H1 (cell line): Measurements from ENCODE around the gene PACC1. TPM values are rescaled to one million over a fixed set of nuclear protein-coding genes. Genes with fewer than 3 reads are reported as not detected.

Experiments
- CTCF ChIA-PET: fragments of 300-600 bp; sonication (Branson Sonifier 250); formaldehyde crosslinking; loops from one replicate; lab custom pipeline; 2021; ENCODE audit not compliant: partially characterized antibody; lab: Charles Lee
- POLR2A ChIA-PET: fragments of 300-600 bp; sonication (Branson Sonifier 250); formaldehyde crosslinking; loops from one replicate; lab custom pipeline; 2021; ENCODE audit warnings: inconsistent platforms; ENCODE audit not compliant: partially characterized antibody; lab: Charles Lee
- DNase-seq, 2 experiments: peaks; one replicate each; pipeline versions ENCODE4 v3.0.0 to v3.0.0-alpha.2; 2010 to 2022; ENCODE audit warnings: low spot score in 2 of 2, low read depth in 1 of 2, mixed read lengths in 1 of 2
- FAIRE-seq: peaks from 2 replicates; lab custom pipeline; 2011; peaks lifted over from hg19 to GRCh38; lab: Jason Lieb, UNC
- H2AFZ ChIP-seq: 2 replicates; pipeline ENCODE4 v1.8.1; 2012; ENCODE audit warnings: low read length, inconsistent platforms
- H2AK5ac ChIP-seq: 2 replicates; pipeline ENCODE4 v1.6.1; 2013; ENCODE audit warnings: low read depth, low read length
- H2BK120ac ChIP-seq: replicated peaks from 2 replicates; pipeline ENCODE3; 2013; ENCODE audit warnings: low read depth, low read length, inconsistent platforms
- H2BK12ac ChIP-seq: 2 replicates; pipeline ENCODE4 v1.6.1; 2013; ENCODE audit warnings: low read depth, low read length
- H2BK15ac ChIP-seq: 2 replicates; pipeline ENCODE4 v1.6.1; 2013; ENCODE audit warnings: low read length
- H2BK20ac ChIP-seq: 2 replicates; pipeline ENCODE4 v1.6.1; 2013; ENCODE audit warnings: low read length
- H2BK5ac ChIP-seq: 2 replicates; pipeline ENCODE4 v1.6.1; 2013; ENCODE audit warnings: low read depth, low read length
- H3K14ac ChIP-seq: 2 replicates; pipeline ENCODE4 v1.6.1; 2013; ENCODE audit warnings: inconsistent platforms; ENCODE audit not compliant: insufficient read length
- H3K18ac ChIP-seq: 2 replicates; pipeline ENCODE4 v1.6.1; 2013; ENCODE audit warnings: low read length; ENCODE audit errors: extremely low read depth
- H3K23ac ChIP-seq: 2 replicates; pipeline ENCODE4 v1.6.1; 2013; ENCODE audit warnings: inconsistent platforms; ENCODE audit not compliant: insufficient read length
- H3K23me2 ChIP-seq: 2 replicates; pipeline ENCODE4 v1.6.1; 2013; ENCODE audit warnings: low read depth, low read length
- H3K27ac ChIP-seq: 2 replicates; pipeline ENCODE4 v1.6.1; 2011; ENCODE audit warnings: low read depth, low read length, inconsistent platforms
- H3K27me3 ChIP-seq, 4 experiments: replicated peaks in 1 of 4; 1 replicate in 1 of 4; 2 replicates in 3 of 4; pipeline versions ENCODE4 v1.6.1 to v1.8.1; 2011 to 2013; ENCODE audit warnings: low read length in 3 of 4, mild to moderate bottlenecking in 3 of 4, inconsistent platforms in 2 of 4, mixed read lengths in 2 of 4, moderate library complexity in 1 of 4; ENCODE audit not compliant: control insufficient read depth in 3 of 4, insufficient read depth in 3 of 4; ENCODE audit errors: extremely low read depth in 1 of 4
- H3K36me3 ChIP-seq, 4 experiments: 2 replicates each; pipeline versions ENCODE4 v1.6.1 to v1.8.1; 2011 to 2013; ENCODE audit warnings: mild to moderate bottlenecking in 4 of 4, low read length in 3 of 4, moderate library complexity in 2 of 4, control low read depth in 1 of 4, inconsistent platforms in 1 of 4; ENCODE audit not compliant: insufficient read depth in 4 of 4, control insufficient read depth in 2 of 4
- H3K4ac ChIP-seq: replicated peaks from 2 replicates; pipeline ENCODE3; 2013; ENCODE audit warnings: low read length, low read depth, mixed read lengths, inconsistent platforms; ENCODE audit not compliant: insufficient read length
- H3K4me1 ChIP-seq, 4 experiments: replicated peaks in 1 of 4; 1 replicate in 1 of 4; 2 replicates in 3 of 4; pipeline versions ENCODE4 v1.6.1 to v1.8.1; 2011 to 2013; ENCODE audit warnings: low read length in 3 of 4, inconsistent platforms in 2 of 4, mixed read lengths in 1 of 4; ENCODE audit not compliant: insufficient read depth in 4 of 4, control insufficient read depth in 3 of 4
- H3K4me2 ChIP-seq, 2 experiments: 2 replicates each; pipeline versions ENCODE4 v1.6.1 to v1.8.1; 2011 to 2013; ENCODE audit warnings: low read depth in 2 of 2, low read length in 2 of 2, control low read depth in 1 of 2, inconsistent platforms in 1 of 2, mild to moderate bottlenecking in 1 of 2; ENCODE audit not compliant: insufficient read depth in 1 of 2
- H3K4me3 ChIP-seq, 4 experiments: fragments of 200-600, 300-600 bp in 1 of 4; sonication (generic), shearing (Covaris generic), sonication (Bioruptor Twin) in 1 of 4; 2 replicates each; pipeline versions ENCODE4 v1.5.1 to v1.8.1; 2011 to 2016; ENCODE audit warnings: low read length in 4 of 4, low read depth in 3 of 4, control low read depth in 2 of 4, inconsistent platforms in 2 of 4, mild to moderate bottlenecking in 2 of 4, mixed read lengths in 1 of 4, moderate library complexity in 1 of 4; ENCODE audit not compliant: insufficient read depth in 2 of 4; ENCODE audit errors: extremely low read depth in 1 of 4
- H3K56ac ChIP-seq: replicated peaks from 2 replicates; pipeline ENCODE3; 2013; ENCODE audit warnings: low read depth, mild to moderate bottlenecking, mixed read lengths, low read length, inconsistent platforms; ENCODE audit not compliant: insufficient read length
- H3K79me1 ChIP-seq: 2 replicates; pipeline ENCODE4 v1.6.1; 2013; ENCODE audit warnings: low read depth, low read length, control low read depth
- H3K79me2 ChIP-seq, 2 experiments: 2 replicates each; pipeline versions ENCODE4 v1.6.1 to v1.8.1; 2012 to 2013; ENCODE audit warnings: low read length in 2 of 2, mild to moderate bottlenecking in 2 of 2, inconsistent platforms in 1 of 2; ENCODE audit not compliant: insufficient read depth in 2 of 2, control insufficient read depth in 1 of 2
- H3K9ac ChIP-seq, 4 experiments: replicated peaks in 1 of 4; 1 replicate in 1 of 4; 2 replicates in 3 of 4; pipeline versions ENCODE4 v1.6.1 to v1.8.1; 2011 to 2013; ENCODE audit warnings: low read depth in 3 of 4, low read length in 3 of 4, control low read depth in 2 of 4, mild to moderate bottlenecking in 2 of 4, moderate library complexity in 2 of 4, inconsistent platforms in 1 of 4; ENCODE audit errors: extremely low read depth in 1 of 4
- H3K9me3 ChIP-seq, 2 experiments: 2 replicates each; pipeline versions ENCODE4 v1.6.1 to v1.8.1; 2012 to 2013; ENCODE audit warnings: mild to moderate bottlenecking in 2 of 2, moderate library complexity in 2 of 2, control low read depth in 1 of 2, inconsistent platforms in 1 of 2, low read depth in 1 of 2, low read length in 1 of 2, mixed read lengths in 1 of 2; ENCODE audit not compliant: insufficient read depth in 2 of 2
- H4K20me1 ChIP-seq, 2 experiments: replicated peaks in 1 of 2; 2 replicates each; pipeline versions ENCODE3 to v1.8.1; 2011 to 2013; ENCODE audit warnings: inconsistent platforms in 2 of 2, low read length in 2 of 2, mild to moderate bottlenecking in 1 of 2; ENCODE audit not compliant: insufficient read depth in 2 of 2, control insufficient read depth in 1 of 2
- H4K5ac ChIP-seq: 2 replicates; pipeline ENCODE4 v1.6.1; 2013; ENCODE audit warnings: low read length, low read depth, mixed read lengths, inconsistent platforms; ENCODE audit not compliant: insufficient read length
- H4K8ac ChIP-seq: 2 replicates; pipeline ENCODE4 v1.8.0; 2013; ENCODE audit warnings: mild to moderate bottlenecking, moderate library complexity, low read length, inconsistent platforms; ENCODE audit not compliant: insufficient read depth; ENCODE audit errors: extremely low read depth
- H4K91ac ChIP-seq: replicated peaks from 2 replicates; pipeline ENCODE3; 2013; ENCODE audit warnings: low read length, mixed read lengths, inconsistent platforms; ENCODE audit not compliant: insufficient read length
- ASH2L ChIP-seq: fragments of 200-600, 300-600 bp; sonication (generic); IDR thresholded peaks from one replicate; pipeline ENCODE4 v1.7.1; 2017; ENCODE audit warnings: low read length
- BRCA1 ChIP-seq: IDR thresholded peaks from 2 replicates; pipeline ENCODE4 v1.6.1; 2012; ENCODE audit warnings: low read depth, low read length, improper control_type of control experiment
- CHD1 ChIP-seq: IDR thresholded peaks from 2 replicates; pipeline ENCODE4 v1.6.1; 2012; ENCODE audit warnings: low read depth, low read length, improper control_type of control experiment
- EZH2 ChIP-seq: fragments of 200-600 bp; sonication (generic); IDR thresholded peaks from 2 replicates; pipeline ENCODE4 v1.7.1; 2012; ENCODE audit warnings: low read depth, mild to moderate bottlenecking, moderate library complexity, low read length, inconsistent platforms; ENCODE audit not compliant: severe bottlenecking
- HDAC6 ChIP-seq: IDR thresholded peaks from one replicate; pipeline ENCODE4 v1.7.1; 2012; ENCODE audit warnings: low read depth, mild to moderate bottlenecking, inconsistent platforms, low read length, moderate library complexity
- POU5F1 ChIP-seq: IDR thresholded peaks from 2 replicates; pipeline ENCODE4 v1.6.1; 2011; ENCODE audit warnings: low read depth, mild to moderate bottlenecking, low read length, moderate library complexity
- RBBP5 ChIP-seq: IDR thresholded peaks from 2 replicates; pipeline ENCODE4 v1.7.1; 2012; ENCODE audit warnings: low read depth, mild to moderate bottlenecking, inconsistent platforms, low read length, moderate library complexity, borderline replicate concordance
- RNF2 ChIP-seq: fragments of 200-900, 300-1000 bp; sonication (generic); IDR thresholded peaks from 2 replicates; pipeline ENCODE4 v1.7.1; 2016; ENCODE audit warnings: borderline replicate concordance, low read depth, mild to moderate bottlenecking, antibody characterized with exemption, low read length; ENCODE audit not compliant: poor library complexity, severe bottlenecking; ENCODE audit errors: missing control alignments
- SAP30 ChIP-seq: fragments of 300-600 bp; sonication (generic); IDR thresholded peaks from 2 replicates; pipeline ENCODE4 v1.7.1; 2012; ENCODE audit warnings: low read length, moderate library complexity, mild to moderate bottlenecking, inconsistent platforms; ENCODE audit not compliant: insufficient read depth, insufficient replicate concordance
- SIRT6 ChIP-seq: IDR thresholded peaks from one replicate; pipeline ENCODE4 v1.7.1; 2012; ENCODE audit warnings: low read length, inconsistent platforms
- TAF1 ChIP-seq: IDR thresholded peaks from 2 replicates; pipeline ENCODE4 v1.6.1; 2011; ENCODE audit warnings: mild to moderate bottlenecking, low read depth, low read length
- TBP ChIP-seq: IDR thresholded peaks from 2 replicates; pipeline ENCODE4 v1.6.1; 2011; ENCODE audit warnings: low read depth, low read length, improper control_type of control experiment
- TCF12 ChIP-seq: IDR thresholded peaks from 2 replicates; pipeline ENCODE4 v1.6.1; 2011; ENCODE audit warnings: low read depth, mild to moderate bottlenecking, low read length
- YY1 ChIP-seq: IDR thresholded peaks from 2 replicates; pipeline ENCODE4 v1.6.1; 2011; ENCODE audit warnings: low read depth, mild to moderate bottlenecking, low read length
- WGBS, 2 experiments: shearing (Covaris generic) in 1 of 2; methylation state at CpG; one replicate each; pipeline versions ENCODE4 v1.1.6 to v1.1.7; 2013 to 2015; ENCODE audit warnings: low lambda C conversion rate in 2 of 2, mixed read lengths in 2 of 2, inconsistent platforms in 1 of 2, low coverage in 1 of 2, missing lambda C conversion rate in 1 of 2; ENCODE audit not compliant: insufficient replicate concordance in 2 of 2, insufficient coverage in 1 of 2, insufficient read length in 1 of 2; ENCODE audit errors: extremely low coverage in 1 of 2, missing lambda C conversion rate in 1 of 2; 5-methylcytosine and 5-hydroxymethylcytosine counted together
- polyA plus RNA-seq, 7 experiments: library from polyadenylated mRNA; depleted of rRNA in 3 of 7; stranded (reverse) in 5 of 7; unstranded in 2 of 7; fragments of >200 nt in 5 of 7; fragments of 200-250 nt in 2 of 7; gene quantifications; 1 replicate in 5 of 7; 2 replicates in 1 of 7; 4 replicates in 1 of 7; pipeline versions ENCODE4 v1.2.1 to v1.2.3, GENCODE V29; 2011 to 2013; ENCODE audit warnings: missing spikeins in 2 of 7, mixed read lengths in 2 of 7
- total RNA-seq: library from RNA; stranded (reverse); fragmentation: NEBNext Ultra II Directional; extraction: Animal tissue kit (Norgen Biotek cat#: 25700); gene quantifications from 2 replicates; pipeline ENCODE4 v1.2.1, GENCODE V29; 2021
- TF ChIP-seq, protein P1 (sequence below): IDR thresholded peaks from 2 replicates; pipeline ENCODE4 v1.6.1; 2012; ENCODE audit warnings: inconsistent platforms

The PACC1 gene
- total and polyA plus RNA-seq, 2 of the 8 experiments (the other 6 are each of a cell fraction or from before 2014, with no cell fraction given): 18.8 to 23.5 TPM

DNA sequence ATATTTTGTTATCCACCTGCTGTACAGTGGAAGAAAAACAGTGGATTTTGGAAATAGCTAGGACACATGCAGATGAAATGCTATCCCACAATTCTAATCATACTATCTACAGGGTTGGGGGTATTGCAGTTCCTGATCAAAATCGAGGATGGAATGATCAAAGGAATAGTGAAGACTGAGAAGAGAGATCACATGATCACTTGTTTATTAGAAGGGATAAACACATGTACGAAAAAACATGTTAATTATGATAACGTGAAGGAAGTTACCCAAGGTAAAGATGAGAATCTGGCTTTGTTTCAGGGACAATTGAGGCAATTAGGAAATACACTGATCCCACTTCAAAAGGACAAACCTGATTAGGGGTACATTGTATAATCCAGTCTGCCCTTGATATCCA is 9.2 kb upstream of the PACC1 start:
- Histone ChIP-seq H4K20me1 (no peaks in the 10 kb centered on the region), H3K18ac (no peak overlapping the region), H3K27ac (no peak overlapping the region), H2BK12ac (no peak overlapping the region), H3K79me1 (no peaks in the 10 kb centered on the region), H2AFZ (no peak overlapping the region), H3K14ac (no peak overlapping the region), H3K23ac (no peak overlapping the region), H3K23me2 (no peaks in the 10 kb centered on the region; the same call in 1 of the 2 replicates), H2AK5ac (no peak overlapping the region), H3K4me2 (no peak overlapping the region), H2BK5ac (no peak overlapping the region), H2BK20ac (no peak overlapping the region), H3K4ac (no peak overlapping the region), H4K91ac (no peak overlapping the region), H3K36me3 (no peaks in the 10 kb centered on the region), H3K56ac (no peak overlapping the region), H2BK120ac (no peak overlapping the region), H2BK15ac (no peak overlapping the region), H3K9me3 (no peaks in the 10 kb centered on the region), H4K5ac (no peak overlapping the region), H3K4me1 (no peaks in the 10 kb centered on the region), H3K4me3 (no peak overlapping the region), H3K27me3 (no peaks in the 10 kb centered on the region), H3K9ac (no peak overlapping the region), H3K79me2 (no peaks in the 10 kb centered on the region), H4K8ac (no peak overlapping the region)
- no peak for FAIRE-seq
- CTCF ChIA-PET: interaction anchor here (0.8 to 7.8 kb wide), 2 partner anchors 32 to 56 kb away, joined by 4 to 71 read pairs; no protein-coding TSS in a partner anchor
- POLR2A ChIA-PET: no interaction called here
- 85% methylated on average over 3 of the region's 3 CpGs; no CpG with 5 or more reads in 1 of the 2 experiments for WGBS, 2 experiments
- no peak for DNase-seq
- no peak for TF ChIP-seq POU5F1
- TF ChIP-seq TCF12: no peak
- no peak for TF ChIP-seq RBBP5
- no peak for TF ChIP-seq TBP
- no peak for TF ChIP-seq SIRT6
- TF ChIP-seq EZH2: no peak
- TF ChIP-seq TAF1: no peak
- TF ChIP-seq, protein P1, sequence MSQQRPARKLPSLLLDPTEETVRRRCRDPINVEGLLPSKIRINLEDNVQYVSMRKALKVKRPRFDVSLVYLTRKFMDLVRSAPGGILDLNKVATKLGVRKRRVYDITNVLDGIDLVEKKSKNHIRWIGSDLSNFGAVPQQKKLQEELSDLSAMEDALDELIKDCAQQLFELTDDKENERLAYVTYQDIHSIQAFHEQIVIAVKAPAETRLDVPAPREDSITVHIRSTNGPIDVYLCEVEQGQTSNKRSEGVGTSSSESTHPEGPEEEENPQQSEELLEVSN: no peak
- TF ChIP-seq CHD1: no peak
- TF ChIP-seq ASH2L: no peak
- no peak for TF ChIP-seq BRCA1
- TF ChIP-seq HDAC6: no peak
- no peak for TF ChIP-seq SAP30
- no peak for TF ChIP-seq YY1
- TF ChIP-seq RNF2: no peak
